GM19452 (cell line): ENCODE data around the gene SORCS2.
"Not testable (repeated sequence)": the region's sequence is repeated elsewhere in the genome, so short reads cannot be mapped to it uniquely, and the experiment has no call there.

Experiments
- ATAC-seq: cut with Tn5 transposase; IDR thresholded peaks from one replicate; pipeline ENCODE4 v1.9.1; 2021; ENCODE audit not compliant: unreplicated experiment

The SORCS2 gene

GRCh38 chr4:7590899-7591298, 398.6 kb downstream of the SORCS2 start:
- no peak for ATAC-seq

GRCh38 chr4:7591409-7592053, 399.2 kb downstream of the SORCS2 start:
- ATAC-seq, result no peak

GRCh38 chr4:7593646-7594412, 401.5 kb downstream of the SORCS2 start:
- ATAC-seq, result no peak

- no peak for ATAC-seq
These were observed 403.7 kb downstream of the SORCS2 start for GRCh38 chr4:7595934-7596461.

GRCh38 chr4:7596918-7597606, 404.7 kb downstream of the SORCS2 start:
- no peak for ATAC-seq

GRCh38 chr4:7598939-7599790, 406.8 kb downstream of the SORCS2 start:
- no peak for ATAC-seq

GRCh38 chr4:7600247-7600646, 407.9 kb downstream of the SORCS2 start:
- no peak for ATAC-seq

GRCh38 chr4:7602166-7602565, 409.8 kb downstream of the SORCS2 start:
- ATAC-seq, result not testable (repeated sequence)

GRCh38 chr4:7607156-7607910, 415.0 kb downstream of the SORCS2 start:
- no peak for ATAC-seq

GRCh38 chr4:7608046-7608445, 415.7 kb downstream of the SORCS2 start:
- ATAC-seq, result no peak

GRCh38 chr4:7609316-7609715, 417.0 kb downstream of the SORCS2 start:
- ATAC-seq, result no peak

- ATAC-seq, result no peak
These were observed 417.8 kb downstream of the SORCS2 start for GRCh38 chr4:7610022-7610670.

GRCh38 chr4:7610841-7611240, 418.5 kb downstream of the SORCS2 start:
- no peak for ATAC-seq

GRCh38 chr4:7612311-7612897, 420.1 kb downstream of the SORCS2 start:
- no peak for ATAC-seq

GRCh38 chr4:7614350-7614949, 422.1 kb downstream of the SORCS2 start:
- ATAC-seq, result no peak

- no peak for ATAC-seq
These were observed 423.9 kb downstream of the SORCS2 start for GRCh38 chr4:7616193-7616592.

- ATAC-seq, result no peak
These were observed 426.0 kb downstream of the SORCS2 start for GRCh38 chr4:7618361-7618760.

GRCh38 chr4:7620086-7620813, 427.9 kb downstream of the SORCS2 start:
- ATAC-seq, result no peak
